ENCODE measurements around the gene DXO. TPM values are rescaled to one million over a fixed set of nuclear protein-coding genes. Genes with fewer than 3 reads are reported as not detected.

Gene DXO
- total and polyA plus RNA-seq, 2 of the 13 experiments (the other 11 are each of a cell fraction or from before 2014, with no cell fraction given) = 18.6 to 26.2 TPM

DNA sequence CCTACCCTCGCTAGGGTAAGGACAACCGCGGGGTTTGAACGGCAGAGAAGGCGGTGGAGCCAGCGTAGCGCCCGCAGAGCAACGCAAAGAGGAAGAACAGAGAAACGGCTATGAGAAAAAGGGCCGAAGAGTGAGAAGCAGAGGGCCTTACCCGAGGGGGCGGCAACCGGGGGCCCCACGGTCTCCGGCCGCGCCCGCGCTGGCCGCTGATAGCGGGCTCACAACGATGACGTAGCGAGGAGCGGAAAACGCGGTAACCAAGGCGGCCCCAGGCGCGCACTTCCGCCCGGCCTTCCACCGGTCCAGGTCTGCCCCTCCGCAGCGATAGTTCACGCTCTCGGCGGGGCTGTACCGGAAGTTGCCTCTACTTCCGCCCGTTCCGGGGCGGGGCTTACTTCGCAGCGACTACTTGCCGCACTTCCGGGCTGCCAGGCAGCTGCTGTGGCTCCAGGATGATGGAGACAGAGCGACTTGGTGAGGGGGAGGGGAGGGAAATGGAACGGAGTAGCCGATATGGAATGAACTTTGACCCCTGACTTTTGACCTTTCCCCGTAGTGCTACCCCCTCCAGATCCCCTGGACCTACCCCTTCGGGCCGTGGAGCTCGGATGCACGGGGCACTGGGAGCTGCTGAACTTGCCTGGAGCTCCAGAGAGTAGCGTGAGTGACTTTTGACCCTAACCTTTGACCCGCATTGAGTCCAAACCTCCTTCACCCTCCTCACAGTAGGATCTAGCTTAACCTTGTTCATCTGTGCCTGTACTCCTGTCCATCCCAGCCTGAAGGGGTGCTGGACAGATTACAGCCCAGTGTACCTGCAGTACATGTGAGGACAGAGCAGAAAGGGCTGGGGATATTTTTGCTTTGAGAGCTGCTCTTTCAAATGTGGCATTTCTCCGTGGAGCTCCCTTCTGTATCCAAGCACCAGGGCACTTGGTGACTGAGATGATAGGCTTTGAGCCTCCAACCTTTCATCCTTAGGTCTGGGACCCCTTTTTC lies 12.9 kb downstream of the DXO start, which contains the start of the genes NELFE and SKIC2 (continued):
- TF ChIP-seq ZEB1 (IDR thresholded peaks at IDR 0.05; ENCODE audit: insufficient replicate concordance, low read depth) (peak; percentile 80), ZNF24 (IDR thresholded peaks at IDR 0.05) (no peak), HNRNPK (IDR thresholded peaks at IDR 0.05; ENCODE audit: low read depth, low read length, poor library complexity, severe bottlenecking) (peak; percentile 97), ZNF446 (CRISPR knock-in tag; IDR thresholded peaks at IDR 0.05) (peak; percentile 94), HNRNPL (IDR thresholded peaks at IDR 0.05; ENCODE audit: low read depth, low read length) (peak; percentile 71; the same call in 1 of the 2 replicates), ZNF598 (CRISPR knock-in tag; IDR thresholded peaks at IDR 0.05; ENCODE audit: borderline replicate concordance) (peak; percentile 83; the same call in 1 of the 2 replicates), ZNF207 (IDR thresholded peaks at IDR 0.05; ENCODE audit: borderline replicate concordance) (no peak), ATAD3A (CRISPR knock-in tag; IDR thresholded peaks at IDR 0.05) (no peak), ZNF251 (CRISPR knock-in tag; IDR thresholded peaks at IDR 0.05) (no peak), XRCC5 (optimal IDR thresholded peaks at IDR 0.05; ENCODE audit: low read length) (peak; percentile 89), ZNF547 (CRISPR knock-in tag; IDR thresholded peaks at IDR 0.05) (peak; percentile 77; the same call in 1 of the 2 replicates)
- TF ChIP-seq, protein P1, sequence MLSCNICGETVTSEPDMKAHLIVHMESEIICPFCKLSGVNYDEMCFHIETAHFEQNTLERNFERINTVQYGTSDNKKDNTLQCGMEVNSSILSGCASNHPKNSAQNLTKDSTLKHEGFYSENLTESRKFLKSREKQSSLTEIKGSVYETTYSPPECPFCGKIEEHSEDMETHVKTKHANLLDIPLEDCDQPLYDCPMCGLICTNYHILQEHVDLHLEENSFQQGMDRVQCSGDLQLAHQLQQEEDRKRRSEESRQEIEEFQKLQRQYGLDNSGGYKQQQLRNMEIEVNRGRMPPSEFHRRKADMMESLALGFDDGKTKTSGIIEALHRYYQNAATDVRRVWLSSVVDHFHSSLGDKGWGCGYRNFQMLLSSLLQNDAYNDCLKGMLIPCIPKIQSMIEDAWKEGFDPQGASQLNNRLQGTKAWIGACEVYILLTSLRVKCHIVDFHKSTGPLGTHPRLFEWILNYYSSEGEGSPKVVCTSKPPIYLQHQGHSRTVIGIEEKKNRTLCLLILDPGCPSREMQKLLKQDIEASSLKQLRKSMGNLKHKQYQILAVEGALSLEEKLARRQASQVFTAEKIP (CRISPR knock-in tag; IDR thresholded peaks at IDR 0.05; ENCODE audit: borderline replicate concordance) = no peak
- TF ChIP-seq, protein P2, sequence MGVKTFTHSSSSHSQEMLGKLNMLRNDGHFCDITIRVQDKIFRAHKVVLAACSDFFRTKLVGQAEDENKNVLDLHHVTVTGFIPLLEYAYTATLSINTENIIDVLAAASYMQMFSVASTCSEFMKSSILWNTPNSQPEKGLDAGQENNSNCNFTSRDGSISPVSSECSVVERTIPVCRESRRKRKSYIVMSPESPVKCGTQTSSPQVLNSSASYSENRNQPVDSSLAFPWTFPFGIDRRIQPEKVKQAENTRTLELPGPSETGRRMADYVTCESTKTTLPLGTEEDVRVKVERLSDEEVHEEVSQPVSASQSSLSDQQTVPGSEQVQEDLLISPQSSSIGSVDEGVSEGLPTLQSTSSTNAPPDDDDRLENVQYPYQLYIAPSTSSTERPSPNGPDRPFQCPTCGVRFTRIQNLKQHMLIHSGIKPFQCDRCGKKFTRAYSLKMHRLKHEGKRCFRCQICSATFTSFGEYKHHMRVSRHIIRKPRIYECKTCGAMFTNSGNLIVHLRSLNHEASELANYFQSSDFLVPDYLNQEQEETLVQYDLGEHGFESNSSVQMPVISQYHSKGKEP (CRISPR knock-in tag; IDR thresholded peaks at IDR 0.05) = peak; percentile 48; the same call in 1 of the 2 replicates
- TF ChIP-seq, protein P3, sequence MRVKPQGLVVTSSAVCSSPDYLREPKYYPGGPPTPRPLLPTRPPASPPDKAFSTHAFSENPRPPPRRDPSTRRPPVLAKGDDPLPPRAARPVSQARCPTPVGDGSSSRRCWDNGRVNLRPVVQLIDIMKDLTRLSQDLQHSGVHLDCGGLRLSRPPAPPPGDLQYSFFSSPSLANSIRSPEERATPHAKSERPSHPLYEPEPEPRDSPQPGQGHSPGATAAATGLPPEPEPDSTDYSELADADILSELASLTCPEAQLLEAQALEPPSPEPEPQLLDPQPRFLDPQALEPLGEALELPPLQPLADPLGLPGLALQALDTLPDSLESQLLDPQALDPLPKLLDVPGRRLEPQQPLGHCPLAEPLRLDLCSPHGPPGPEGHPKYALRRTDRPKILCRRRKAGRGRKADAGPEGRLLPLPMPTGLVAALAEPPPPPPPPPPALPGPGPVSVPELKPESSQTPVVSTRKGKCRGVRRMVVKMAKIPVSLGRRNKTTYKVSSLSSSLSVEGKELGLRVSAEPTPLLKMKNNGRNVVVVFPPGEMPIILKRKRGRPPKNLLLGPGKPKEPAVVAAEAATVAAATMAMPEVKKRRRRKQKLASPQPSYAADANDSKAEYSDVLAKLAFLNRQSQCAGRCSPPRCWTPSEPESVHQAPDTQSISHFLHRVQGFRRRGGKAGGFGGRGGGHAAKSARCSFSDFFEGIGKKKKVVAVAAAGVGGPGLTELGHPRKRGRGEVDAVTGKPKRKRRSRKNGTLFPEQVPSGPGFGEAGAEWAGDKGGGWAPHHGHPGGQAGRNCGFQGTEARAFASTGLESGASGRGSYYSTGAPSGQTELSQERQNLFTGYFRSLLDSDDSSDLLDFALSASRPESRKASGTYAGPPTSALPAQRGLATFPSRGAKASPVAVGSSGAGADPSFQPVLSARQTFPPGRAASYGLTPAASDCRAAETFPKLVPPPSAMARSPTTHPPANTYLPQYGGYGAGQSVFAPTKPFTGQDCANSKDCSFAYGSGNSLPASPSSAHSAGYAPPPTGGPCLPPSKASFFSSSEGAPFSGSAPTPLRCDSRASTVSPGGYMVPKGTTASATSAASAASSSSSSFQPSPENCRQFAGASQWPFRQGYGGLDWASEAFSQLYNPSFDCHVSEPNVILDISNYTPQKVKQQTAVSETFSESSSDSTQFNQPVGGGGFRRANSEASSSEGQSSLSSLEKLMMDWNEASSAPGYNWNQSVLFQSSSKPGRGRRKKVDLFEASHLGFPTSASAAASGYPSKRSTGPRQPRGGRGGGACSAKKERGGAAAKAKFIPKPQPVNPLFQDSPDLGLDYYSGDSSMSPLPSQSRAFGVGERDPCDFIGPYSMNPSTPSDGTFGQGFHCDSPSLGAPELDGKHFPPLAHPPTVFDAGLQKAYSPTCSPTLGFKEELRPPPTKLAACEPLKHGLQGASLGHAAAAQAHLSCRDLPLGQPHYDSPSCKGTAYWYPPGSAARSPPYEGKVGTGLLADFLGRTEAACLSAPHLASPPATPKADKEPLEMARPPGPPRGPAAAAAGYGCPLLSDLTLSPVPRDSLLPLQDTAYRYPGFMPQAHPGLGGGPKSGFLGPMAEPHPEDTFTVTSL (CRISPR knock-in tag; IDR thresholded peaks at IDR 0.05; ENCODE audit: borderline replicate concordance) = 0 out of 2 replicates have a peak, but pooled peaks have one; percentile 42
- TF ChIP-seq, protein P4, sequence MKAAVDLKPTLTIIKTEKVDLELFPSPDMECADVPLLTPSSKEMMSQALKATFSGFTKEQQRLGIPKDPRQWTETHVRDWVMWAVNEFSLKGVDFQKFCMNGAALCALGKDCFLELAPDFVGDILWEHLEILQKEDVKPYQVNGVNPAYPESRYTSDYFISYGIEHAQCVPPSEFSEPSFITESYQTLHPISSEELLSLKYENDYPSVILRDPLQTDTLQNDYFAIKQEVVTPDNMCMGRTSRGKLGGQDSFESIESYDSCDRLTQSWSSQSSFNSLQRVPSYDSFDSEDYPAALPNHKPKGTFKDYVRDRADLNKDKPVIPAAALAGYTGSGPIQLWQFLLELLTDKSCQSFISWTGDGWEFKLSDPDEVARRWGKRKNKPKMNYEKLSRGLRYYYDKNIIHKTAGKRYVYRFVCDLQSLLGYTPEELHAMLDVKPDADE (CRISPR knock-in tag; IDR thresholded peaks at IDR 0.05) = no peak
- TF ChIP-seq, protein P5, sequence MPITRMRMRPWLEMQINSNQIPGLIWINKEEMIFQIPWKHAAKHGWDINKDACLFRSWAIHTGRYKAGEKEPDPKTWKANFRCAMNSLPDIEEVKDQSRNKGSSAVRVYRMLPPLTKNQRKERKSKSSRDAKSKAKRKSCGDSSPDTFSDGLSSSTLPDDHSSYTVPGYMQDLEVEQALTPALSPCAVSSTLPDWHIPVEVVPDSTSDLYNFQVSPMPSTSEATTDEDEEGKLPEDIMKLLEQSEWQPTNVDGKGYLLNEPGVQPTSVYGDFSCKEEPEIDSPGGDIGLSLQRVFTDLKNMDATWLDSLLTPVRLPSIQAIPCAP (CRISPR knock-in tag; IDR thresholded peaks at IDR 0.05; ENCODE audit: low read depth) = no peak

All from HepG2 (cell line).